GM19238 (cell line): Measurements from ENCODE around the gene TP73.

ENCODE experiments used
- DNase-seq: peaks from one replicate; pipeline ENCODE4 v3.0.0; 2011; ENCODE audit warnings: low spot score; ENCODE audit not compliant: insufficient read length

Gene TP73

DNA sequence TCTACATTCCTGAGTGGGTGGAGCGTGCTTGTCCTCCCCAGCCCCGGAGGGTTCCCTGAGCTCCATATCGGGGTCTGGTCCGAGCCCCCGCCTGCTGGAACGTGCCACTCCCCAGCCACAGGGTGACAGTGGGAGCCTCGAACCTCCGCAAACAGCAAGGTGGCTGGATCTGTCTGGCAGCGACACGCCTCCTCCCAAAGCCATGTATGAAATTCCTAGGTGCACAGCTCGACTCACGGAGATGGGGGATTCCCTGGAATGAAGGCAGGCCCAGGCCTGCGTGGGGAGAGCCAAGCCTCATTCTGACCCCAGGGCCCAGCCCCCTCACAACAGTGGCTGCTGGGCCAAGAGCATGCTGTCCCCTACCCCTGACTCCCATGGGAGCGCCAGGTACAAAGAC lies 32.9 kb downstream of the TP73 start:
- DNase-seq: no peak

DNA sequence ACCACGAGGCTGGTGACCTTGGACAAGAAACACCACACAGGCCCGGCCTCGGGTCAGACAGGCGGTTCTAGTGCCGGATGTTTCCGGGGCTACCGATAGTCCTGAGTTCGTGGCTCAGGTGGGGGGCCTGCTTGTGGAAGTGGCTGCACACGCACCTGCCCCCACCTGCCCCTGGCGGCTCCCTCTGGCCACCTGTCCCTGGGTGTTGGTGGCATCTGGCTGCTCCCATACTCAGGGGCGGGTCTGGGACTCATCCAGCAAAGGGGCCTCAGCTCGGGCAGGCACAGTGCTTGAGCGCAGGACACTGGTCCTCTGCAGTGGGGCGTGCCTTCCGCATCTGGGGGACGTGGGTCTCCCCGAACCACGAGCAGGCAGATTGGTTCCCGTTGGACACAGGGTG lies 33.6 kb downstream of the TP73 start:
- no peak for DNase-seq

DNA sequence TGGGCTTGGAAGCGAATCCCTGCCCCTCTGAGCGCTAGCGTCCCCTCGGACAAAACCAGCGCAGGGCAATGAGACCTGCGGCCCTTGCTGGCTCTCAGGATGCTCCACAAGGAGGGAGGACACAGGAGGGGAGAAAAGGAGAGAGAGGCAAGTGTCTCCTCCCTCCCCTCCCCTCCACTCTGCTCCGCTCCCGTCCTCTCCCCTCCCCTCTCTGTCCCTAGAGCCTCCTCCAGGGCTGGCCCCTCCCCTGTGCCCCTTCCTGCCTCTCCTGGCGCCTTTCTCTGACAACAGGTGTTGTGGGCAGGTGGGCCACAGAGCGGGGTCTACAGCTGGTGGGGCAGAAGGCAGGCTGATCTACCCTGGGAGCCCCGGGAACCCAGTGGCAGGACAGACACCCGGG lies 35.2 kb downstream of the TP73 start:
- DNase-seq: no peak

DNA sequence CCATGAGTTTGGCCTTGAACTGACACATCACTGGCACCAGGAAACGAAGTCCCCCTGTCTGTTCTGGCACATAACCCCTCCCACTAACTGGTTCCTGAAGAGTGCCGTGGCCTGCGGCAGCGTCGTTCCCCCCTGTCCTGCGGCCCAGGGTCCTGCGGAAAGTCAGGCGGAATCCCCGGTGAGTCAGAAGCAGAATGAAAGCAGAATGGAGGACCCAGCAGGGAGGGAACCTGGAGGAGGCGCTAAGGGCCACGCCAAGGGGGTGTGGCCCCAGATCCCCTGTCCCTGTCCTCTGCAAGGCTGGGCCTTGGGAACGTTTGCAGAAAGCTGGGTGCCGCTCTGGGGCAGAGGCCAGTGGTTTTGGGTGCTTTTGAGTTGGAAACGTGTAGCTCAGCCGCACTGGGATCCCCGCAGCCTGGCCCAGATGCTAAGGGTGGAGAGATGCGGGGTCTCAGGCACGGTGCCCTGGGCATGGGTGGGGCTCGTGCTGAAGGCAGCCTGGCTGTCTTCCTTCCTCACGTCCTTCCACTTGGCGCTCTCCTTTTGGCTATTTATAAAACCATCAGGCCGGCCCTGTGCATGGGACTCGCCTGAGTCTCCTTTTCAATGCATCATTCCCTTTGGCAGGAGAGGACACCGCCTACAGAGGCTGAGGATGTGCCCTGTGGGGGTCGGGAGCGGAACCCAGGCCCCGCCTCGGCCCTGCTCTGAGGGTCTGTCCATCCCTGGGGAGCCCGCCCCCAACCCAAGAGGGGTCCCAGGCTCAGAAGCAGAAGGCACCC lies 36.2 kb downstream of the TP73 start:
- no peak for DNase-seq

DNA sequence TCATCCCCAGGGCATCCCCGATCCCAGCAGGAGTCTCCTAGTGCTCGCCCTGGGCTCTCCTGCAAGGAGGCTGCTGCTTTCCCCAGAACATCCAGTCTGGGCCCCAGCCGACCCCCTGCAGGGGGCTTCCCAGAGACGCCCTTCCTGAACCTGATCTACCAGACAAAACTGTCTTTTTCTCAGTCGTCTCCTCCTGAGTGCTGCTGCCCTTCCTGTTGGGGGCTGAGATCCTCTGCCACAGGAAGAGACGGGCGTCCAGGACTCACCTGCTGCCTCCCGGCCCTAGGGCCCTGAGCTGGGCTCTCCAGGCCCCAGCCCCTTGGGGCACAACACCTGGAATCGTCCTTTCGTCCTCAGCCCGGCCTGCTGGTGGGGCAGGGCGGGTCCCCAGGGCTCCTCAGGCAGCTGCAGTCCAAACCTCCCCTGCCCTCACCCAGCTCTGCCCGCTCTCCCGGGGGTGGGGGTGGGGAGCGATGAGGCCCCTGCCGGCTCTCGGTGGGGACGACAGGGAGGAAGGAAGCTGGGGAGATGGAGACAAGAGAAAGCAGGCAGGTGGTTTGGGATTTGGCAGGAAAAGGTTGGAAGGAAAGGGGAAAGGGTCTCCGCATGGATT lies 36.9 kb downstream of the TP73 start:
- DNase-seq: no peak

DNA sequence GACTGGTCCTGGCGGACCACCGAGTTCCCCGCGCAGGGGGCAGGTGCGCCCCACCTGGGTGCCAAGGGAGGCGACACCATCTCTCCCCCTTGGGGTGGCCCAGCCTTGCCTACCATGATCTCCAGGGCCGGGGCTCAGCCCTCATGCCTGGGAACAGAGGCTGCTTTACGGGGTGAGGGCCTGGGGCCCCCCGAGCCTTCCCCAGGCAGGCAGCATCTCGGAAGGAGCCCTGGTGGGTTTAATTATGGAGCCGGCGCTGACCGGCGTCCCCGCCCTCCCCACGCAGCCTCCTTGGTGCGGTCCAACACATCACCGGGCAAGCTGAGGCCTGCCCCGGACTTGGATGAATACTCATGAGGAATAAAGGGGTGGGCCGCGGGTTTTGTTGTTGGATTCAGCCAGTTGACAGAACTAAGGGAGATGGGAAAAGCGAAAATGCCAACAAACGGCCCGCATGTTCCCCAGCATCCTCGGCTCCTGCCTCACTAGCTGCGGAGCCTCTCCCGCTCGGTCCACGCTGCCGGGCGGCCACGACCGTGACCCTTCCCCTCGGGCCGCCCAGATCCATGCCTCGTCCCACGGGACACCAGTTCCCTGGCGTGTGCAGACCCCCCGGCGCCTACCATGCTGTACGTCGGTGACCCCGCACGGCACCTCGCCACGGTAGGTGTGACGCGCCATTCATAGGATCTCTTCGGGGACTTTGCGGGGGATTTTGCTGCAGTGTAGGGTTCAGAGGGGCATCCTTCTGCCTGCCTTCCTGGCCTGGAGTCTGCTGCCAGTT lies 38.2 kb downstream of the TP73 start:
- DNase-seq: no peak

DNA sequence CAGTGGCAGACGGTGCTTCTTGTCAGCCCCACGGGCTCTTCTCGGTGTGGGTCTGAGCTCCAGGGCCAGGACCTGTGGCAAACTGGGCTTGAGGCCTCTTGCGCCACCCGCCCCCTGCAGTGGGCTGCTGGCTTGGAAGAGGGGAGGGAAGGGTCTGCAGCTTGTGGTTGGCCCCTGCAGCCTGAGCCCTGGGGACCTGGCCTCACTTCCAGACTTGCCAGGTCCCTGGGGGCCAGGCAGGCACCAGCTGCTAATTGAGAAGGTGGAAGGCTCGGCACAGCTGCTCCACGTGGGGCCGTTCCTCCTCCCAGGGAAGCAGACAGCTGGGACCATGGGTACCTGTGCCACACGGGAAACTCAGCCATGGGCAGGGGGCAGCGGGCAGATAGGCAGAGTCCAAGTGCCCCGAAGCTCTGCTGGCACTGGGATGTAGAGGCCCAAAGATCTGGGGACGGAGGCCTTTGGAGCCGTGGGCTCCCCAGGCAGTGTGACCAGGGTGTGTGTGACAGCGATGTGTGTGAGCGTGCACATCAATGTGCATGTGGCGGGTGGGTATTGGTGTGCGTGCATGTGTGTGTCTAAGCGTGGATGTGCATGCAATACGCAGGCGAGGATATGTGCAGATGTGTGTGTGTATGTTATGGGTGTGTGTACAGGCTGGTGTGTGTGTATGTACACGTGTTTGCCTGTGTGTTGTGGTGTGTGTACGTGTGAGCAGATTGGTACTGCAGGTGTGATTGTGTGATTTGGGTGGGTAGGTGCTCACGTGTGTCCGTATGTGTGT lies 39.3 kb downstream of the TP73 start:
- no peak for DNase-seq

DNA sequence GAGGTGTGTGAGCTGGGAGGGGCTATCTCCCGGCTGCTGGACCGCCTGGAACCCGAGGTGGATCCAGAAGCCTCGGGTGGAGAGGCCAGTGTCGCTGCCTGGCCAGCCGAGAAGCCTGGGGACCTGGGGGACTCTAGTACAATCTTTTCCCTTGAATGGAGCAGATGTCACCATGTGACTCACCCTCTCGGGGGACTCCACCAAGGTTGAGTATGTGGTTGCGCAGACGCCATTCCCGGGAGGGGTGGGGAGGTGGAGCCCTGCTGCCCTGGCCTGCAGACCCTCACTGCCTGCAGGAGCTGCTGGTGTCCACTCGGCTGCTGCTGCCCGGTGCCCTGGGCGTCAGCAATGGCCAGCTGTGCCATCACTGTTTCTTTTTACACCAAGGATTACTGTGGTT lies 40.3 kb downstream of the TP73 start:
- no peak for DNase-seq

DNA sequence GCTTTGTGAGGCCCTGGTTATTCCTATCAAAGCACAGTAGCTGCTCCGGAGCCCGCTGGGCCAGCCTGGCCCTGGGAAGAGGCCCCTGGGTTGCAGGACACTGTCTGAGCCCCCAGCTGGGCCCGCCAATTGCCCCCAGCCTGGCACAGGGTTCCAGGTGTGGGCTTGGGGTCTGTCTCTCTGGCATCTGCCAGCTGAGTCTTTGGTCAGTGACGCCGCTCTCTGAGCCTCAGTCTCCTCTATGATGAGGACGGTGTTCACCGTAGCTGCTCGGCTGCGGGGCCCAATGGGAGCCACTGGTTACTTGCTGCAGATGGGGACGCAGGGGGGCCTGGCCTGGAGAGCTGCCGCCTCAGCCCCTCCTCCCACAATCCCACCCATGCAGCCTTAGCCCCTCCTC lies 41.0 kb downstream of the TP73 start:
- DNase-seq: no peak

DNA sequence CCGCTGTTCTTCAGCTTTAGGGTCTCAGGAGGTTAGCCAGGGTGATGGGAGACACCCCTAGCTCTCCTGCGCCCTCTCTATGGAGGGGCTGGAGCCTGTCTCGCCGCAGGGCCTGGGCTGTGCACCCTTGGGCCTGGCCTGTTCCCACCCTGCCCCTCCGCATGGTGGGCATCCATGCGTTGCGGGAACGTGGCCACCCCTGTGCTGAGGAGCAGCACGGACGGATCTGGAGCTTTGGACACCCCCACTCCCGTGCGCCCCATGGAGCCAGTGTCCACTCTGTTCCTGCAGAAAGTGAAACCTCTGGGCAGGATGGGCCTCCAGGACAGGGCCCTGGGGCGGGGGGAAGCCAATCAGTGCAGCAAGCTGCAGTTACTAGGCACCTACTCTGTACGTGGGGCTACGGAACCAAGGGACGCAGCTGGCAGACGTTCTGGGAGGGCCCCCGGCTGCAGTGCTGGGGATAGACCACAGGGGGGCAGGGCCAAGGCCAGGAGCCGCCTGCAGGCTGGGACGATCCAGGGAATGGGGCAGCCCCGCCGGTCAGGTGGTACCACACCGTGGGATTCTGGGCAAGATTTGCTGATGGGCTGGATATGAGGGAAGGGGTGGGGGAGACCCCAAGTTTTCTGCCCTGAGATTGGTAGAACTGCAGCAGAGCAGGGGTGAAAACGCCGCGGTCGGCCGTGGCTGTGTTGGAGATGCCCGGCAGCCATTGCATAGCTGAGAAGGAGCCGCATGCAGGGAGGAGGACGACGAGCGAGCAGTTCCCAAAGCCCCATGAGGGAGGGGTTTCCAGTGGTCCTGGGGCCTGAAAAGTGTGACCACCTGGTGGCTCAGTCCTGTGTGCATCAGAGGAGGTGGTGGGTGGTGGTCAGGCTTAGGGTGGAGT lies 43.3 kb downstream of the TP73 start:
- DNase-seq: peak; percentile 71

DNA sequence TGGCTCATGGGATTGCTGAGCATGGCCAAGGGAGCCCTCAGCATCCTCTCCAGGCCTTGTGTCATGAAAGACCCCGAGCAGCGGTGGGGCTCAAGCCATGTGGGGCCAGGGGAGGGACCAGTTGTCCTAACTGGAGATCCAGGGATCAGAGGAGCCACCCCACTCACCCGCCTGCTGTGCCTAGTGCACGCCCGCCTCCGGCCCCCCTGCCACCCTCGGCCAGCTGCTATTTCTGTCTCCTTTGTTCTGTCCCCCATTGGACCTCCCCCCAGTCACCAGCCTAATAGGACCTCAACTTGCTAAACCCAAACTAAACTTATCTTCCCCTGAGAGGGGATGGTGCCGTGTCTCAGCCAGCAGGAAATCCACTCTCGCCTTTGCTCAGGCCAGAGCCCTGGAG lies 44.4 kb downstream of the TP73 start:
- no peak for DNase-seq

DNA sequence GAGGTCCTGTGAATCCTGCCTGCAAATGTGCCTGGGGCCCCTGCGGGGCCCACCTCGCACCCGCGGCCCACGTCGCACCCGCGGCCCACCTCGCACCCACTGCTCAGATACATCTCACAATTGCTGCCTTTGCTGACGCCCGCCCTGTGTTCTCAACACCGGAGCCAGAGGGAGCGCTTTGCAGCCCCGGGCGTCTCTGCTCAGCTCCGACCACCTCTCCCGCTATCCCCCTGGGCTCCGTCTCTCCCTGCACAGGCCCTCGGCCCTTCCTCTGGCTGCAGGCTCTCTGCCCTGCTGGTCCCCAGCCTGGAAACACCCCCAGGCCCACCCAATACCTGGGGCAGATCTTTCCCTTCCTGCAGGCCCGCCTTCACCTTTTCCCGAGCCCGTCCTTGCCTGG lies 44.8 kb downstream of the TP73 start:
- no peak for DNase-seq

DNA sequence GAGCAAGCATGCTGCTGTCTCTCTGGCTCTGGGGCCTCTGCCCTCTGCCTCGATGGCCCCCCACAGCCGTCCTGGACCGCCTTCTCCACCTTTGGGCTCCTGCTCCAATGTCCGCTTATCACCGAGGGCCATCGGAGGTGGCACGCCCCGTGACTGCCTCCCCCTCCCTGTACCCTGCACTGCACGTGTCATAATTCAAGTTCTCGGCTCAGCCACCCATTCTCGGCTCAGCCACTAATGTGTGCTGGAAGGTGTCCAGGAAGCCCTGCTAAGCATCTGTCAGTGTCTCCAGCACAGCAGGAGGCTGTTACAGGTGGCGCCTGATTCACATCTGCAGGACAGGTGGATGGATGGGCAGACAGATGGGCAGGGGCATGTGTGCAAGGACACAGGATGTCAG lies 45.5 kb downstream of the TP73 start:
- DNase-seq: no peak

DNA sequence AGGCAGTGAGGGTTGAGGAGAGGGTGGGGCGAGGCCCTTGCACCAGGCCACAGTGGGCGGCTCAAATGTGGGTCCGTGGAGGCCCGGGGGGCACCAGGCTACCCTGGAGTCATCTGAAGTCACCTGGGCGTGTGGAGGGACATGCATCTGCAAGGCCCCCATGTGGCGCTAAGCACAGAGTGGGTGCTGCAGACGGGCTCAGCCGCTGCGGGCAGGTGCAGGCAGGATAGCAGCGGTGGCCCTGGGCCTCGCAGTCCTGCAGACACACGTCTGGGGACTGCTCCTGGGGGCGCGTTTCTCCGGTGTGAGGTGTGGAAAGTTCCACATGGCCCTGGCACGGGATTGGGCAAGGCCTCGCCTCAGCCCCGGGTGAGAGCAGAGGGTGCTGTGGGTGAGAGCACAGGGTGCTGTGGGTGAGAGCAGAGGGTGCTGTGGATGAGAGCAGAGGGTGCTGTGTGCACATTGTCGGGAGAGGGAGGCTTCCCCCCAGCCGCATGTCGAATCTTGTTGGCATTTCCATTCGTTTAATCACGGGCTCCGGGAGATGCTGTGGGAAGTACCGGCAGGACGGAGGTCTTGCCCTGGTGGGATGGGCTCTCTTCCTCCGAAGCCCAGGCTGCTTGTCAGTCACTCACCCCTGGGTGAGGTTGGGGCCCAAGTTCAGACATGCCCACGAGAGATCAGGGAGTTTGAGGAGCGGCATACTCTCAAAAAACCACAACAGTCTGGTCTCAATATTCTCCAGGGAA lies 46.5 kb downstream of the TP73 start:
- no peak for DNase-seq

DNA sequence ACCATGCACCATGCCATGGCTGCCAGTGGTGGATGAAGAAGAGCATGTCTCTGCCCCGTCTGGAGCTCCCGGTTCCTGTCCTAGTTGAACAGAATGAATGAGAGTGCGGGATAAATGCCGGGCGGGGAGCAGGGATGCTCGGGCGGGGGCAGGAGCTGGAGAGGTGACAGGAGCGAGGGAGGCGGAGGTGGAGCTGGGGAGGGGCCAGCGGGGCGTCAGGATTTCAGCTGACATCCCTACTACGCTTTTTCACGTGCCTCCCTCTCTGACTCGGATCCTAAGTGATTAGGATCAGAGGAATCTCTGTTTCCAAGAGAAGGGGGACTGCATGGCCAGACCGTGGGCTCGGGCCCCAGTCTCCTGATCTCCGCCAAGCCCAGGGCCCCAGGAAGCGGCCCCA lies 47.3 kb downstream of the TP73 start:
- no peak for DNase-seq

DNA sequence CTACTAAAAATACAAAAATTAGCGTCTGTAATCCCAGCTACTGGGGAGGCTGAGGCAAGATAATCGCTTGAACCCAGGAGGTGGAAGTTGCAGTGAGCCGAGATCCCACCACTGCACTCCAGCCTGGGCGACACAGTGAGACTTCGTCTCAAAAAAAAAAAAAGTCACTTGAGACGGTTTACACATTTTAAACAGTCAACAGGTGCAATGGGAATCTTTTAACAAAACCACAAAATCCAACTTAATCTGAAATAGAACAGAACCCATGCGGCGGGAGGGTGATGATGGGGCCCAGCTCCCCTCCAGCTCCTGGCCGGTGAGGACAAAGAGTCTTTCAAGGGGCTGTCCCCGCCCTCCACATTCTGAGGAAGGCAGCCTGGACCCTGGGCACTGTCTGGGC lies 48.3 kb downstream of the TP73 start:
- no peak for DNase-seq

DNA sequence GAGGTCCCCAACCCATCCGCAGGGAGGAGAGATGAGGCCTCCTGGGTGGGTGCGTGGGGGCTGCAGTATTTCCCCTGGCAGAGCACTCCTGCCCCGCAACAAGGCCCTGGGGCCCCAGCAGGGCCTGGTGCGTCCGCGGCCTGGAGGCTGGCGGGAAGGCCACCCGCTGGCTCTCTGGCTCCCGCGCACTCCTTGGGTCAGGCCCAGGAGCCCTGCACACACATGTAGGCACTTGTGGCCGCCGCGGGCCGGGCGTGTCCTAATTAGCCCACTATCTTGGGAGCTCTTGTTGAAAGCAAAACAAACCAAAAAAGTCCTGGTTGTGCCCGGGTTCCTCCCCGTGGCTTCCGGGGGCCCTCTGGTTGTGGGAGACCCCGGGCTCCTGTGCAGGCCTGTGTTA lies 50.2 kb downstream of the TP73 start:
- no peak for DNase-seq

DNA sequence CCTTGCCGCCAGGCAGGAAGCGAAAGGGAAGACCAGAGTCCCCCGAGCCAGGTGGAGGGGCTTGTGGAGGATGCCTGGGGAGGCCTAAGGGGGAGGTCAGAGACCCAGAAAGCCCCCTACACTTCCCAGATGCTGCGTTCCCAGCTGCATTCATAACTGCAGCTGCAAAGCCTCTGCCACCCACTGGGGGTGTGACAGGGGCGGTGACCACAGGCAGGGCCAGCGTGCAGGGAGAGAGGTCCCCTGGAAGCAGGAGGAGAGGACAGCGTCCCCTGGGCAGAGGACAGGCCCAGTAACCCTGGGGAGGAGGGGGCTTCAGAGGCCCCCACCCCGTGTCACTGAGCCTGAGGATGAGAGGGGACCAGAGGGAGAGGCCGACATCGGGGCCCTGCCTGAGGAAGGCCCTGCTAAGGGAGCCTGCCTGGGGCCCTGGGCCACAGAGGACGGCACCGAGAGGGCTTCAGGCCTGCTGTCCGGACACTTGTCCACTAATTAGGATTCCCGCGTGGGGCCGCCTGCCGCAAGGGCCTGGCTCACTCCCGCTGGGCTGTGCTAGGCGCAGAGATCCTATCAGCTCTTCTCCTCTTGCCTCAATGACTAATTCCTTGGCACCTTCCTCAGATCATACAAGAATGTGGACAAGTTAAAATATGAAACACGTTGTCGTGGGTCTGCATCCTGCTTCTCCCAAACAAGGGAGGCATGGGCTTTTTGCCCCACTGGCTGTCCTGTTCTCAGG lies 50.8 kb downstream of the TP73 start:
- no peak for DNase-seq

DNA sequence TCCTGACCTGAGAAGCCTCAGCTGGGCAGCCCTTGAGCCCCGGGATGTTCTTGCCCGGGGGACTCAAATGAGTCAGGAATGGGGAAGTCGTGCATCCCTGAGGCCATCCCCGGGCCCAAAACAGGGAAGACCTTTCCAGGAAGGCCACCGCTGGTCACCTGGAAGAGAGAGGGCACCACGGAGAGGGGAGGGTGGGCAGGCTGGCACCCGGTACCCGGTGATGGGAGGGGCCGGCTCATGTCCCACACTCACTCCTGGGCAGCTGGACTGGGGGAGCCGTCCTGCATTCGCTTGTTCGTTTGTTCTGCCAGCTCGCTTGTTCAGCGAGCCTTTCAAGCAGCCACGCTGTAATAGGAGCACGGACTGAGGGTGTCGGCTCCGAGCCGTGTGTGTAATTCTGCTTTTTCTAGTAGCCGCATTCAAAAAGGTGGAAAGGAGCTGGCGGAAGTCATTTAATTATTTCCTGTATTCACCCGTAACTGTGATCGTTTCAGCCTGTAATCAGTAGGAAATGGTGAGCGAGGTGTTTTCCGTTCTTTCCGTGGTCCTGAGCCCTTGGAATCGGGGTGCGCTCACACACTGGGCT lies 51.6 kb downstream of the TP73 start:
- DNase-seq: no peak
